Measurements from ENCODE around the gene NT5C1A.

GRCh38 chr1:39671793-39672550 lies at the start of gene NT5C1A:
- TF ChIP-seq CTCF (conservative IDR thresholded peaks at IDR 0.05; ENCODE audit: low read depth, low read length): no peak
- no peak for TF ChIP-seq EZH2 (IDR thresholded peaks at IDR 0.05; ENCODE audit: borderline replicate concordance, low read depth, low read length, poor library complexity, severe bottlenecking)

Data from A673 (cell line).